HG03139 (cell line): ENCODE measurements around the gene KDM4C.

Experiments
- ATAC-seq: cut with Tn5 transposase; IDR thresholded peaks from one replicate; pipeline ENCODE4 v1.9.1; 2021; ENCODE audit not compliant: unreplicated experiment

The KDM4C gene

DNA sequence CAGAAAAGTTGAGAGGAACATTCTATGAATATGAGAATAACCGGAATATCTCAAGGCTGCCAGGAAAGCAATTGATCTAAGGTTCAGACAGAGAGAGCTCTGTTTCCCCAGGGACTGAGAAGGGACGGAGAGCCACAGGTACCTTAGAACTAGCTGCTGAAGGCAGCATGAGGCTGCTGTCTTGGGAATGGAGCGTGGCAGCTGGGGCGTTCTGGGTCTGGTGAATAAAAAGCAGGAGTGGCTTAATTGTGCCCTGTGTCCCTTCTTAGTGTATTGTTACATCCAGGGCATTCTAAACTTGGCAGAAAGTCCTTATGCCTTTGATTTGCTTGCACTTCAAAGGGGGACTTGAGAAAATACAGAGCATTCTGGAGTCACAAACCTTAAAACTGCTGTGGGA lies 434.5 kb downstream of the KDM4C start:
- no peak for ATAC-seq

DNA sequence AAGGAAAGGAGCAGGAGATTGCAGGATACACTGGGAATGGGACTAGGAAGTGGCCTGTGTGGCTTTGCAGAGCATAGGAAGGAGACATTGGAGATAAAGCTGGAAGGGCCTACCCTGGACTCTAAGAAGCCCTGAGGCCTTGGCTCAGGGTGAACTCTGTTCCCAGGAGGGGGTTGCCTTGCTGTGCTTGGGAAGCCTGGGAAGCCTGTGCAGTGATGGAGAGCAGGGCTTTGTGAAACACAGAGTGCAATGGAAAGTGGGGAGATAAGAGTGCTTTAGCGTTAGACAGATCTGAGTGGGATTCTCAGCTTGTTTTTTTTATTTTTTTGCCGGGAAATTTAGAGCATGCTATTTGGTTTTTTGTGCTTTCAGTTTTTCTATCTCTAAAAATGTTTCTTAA lies 437.8 kb downstream of the KDM4C start:
- no peak for ATAC-seq

DNA sequence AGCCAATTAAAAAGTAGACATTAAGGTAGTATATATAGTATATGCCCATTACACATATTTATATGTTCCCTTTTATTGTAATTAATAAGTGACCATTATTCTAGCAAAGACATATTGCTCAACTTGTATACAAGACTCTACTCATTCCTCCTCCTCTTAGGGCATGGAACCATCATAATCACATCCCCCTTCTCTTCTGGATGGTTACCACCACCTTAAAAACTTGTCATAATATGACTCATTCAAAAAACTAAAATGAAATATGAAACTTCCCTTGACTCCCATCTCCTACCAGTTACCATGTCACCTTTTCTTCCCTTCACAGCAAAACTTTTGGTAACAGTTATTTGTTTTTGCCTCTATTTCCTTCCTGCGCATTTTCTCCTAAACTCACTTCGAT lies 438.7 kb downstream of the KDM4C start:
- no peak for ATAC-seq

DNA sequence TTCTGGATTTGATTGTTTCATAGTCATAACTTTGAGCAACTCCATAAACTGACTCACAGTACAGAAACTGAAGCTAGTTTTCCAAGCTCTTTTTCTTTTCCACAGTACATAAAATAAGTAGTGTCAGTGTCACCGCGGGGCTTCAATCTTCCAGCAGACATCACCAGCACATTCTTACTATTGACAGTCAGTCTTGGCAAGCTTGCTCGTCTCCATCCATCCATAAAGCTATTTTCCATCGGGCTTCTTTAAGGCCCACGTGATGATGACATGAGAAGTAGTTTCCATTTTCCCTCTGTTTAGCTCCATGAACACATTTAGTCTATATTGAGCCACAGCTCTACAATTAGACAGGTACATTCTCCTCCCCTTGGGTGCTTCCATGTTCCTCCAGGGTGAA lies 443.4 kb downstream of the KDM4C start:
- no peak for ATAC-seq

DNA sequence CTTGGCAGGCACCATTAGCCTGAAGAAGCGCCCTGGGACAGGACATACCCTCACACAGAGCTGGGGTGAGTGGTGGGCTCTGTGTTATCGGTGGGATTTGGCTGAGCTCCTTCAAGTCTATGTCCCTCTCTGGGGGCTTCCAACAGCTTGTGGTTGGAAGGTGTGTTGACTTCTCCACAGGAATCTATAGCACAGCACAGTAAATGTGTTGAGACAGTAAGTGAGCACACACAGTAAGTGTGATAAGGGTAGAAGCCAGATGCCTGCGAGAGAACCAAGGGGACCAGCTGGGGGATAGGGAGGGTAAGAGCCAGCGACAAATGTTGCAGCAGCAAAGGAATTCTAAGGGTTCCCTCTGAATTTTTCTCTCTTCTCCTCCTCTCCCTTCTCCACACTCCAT lies 448.0 kb downstream of the KDM4C start:
- no peak for ATAC-seq

DNA sequence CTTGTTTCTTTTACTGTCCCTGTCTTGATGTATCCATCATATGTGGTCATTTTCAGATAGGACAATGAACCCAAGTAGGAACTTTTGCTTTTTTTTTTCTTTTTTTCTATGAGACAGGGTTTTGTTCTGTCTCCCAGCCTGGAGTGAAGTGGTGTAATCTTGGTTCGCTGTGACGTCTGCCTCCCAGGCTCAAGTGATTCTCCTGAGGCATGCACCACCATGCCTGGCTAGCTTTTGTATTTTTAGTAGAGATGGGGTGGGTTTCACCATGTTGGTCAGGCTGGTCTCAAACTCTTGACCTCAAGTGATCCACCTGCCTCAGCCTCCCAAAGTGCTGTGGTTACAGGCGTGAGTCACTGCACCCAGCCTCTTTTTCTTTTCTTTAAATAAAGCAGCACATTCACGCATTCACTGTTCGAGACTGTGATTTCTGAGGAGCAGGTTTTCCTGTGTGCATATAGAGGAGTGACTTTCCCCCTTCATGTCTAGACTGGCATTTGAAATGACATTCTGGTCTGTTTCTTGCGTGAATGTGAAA lies 448.5 kb downstream of the KDM4C start:
- no peak for ATAC-seq

DNA sequence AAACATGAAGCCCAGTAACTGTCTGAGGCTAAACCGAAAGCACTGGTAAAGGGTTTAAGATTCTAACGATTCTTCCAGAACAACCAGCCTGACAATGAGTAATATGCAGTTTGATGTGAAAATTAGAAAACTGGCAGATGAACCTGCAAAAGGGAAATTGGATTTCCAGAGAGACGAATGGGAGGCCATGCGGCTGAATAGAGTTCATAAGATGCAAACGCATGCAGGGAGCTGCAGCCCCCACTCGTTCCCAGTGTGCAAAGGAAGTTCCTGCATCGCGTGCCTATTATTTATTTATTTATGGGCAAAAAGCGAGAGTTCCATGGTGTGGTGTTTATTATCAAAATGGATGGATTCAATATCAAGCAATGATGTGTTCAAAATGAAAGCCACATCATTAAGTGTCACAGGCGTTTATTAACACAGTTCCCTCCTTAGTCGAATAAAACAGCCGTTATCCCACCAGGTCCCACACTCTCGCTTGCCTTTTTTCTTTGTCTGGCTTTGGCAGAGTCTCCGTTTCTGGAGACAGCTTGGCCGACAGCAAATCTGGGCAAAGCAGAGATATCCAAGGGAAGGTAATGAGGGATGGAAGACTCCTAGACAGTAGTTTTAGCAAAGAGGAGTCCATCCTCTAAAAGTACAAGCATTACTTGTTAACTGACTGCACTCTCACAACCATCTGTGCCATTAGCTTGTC lies 451.4 kb downstream of the KDM4C start:
- no peak for ATAC-seq

DNA sequence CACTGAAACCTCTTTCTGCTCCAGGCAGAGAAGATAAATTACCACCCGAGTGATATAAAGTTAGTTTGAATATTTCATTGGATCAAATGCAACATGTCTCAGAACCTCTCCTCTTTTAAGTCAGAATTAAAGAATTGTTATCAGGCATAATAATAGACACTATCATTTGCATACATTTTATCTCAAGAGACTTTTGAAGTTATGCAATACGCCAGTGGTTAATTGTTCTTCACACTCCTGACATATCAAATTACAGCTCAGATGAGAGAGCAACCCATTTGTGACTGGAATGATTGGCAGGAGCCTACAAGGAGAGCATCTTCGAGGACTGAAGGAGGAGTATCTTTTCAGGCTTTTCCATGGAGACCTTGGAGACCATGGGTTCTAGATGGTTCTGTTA lies 452.2 kb downstream of the KDM4C start:
- ATAC-seq: no peak

DNA sequence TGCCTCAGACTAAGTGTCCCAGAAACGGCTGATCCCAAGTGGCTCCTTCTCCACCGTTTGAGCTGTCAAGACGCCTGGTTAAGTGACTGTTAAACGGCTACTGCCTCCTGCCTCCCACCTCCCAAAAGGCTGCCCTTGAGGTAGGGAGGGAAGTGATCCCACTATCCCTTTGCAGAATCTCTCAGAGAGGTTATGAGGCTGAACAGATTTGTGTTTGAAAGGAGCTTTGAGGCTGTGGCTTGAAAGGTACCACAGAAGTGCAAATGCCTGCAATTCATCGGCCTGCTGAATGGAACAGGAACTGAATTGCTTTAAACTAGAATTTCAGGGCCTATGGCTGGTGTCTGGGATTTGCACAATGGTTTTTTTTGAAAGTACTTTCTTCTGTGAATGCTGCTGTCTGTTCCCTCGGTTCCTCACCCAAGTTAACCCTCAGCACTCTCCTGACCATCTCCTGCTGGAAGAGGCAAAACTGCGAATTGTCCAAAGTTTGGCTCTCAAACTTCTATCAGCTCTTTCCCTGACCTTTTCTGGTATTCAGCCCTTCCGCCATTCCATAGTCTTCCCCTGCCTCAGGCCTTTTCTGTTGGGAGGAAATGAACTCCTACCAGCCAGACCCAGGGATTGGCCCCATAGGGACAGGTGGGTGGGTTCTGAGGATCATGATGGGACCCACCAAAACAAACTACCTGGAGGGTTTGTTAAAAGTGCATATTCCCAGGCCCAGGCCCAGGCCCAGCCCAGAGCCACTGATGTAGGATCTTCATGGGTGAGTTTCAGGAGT lies 453.3 kb downstream of the KDM4C start:
- ATAC-seq: no peak

DNA sequence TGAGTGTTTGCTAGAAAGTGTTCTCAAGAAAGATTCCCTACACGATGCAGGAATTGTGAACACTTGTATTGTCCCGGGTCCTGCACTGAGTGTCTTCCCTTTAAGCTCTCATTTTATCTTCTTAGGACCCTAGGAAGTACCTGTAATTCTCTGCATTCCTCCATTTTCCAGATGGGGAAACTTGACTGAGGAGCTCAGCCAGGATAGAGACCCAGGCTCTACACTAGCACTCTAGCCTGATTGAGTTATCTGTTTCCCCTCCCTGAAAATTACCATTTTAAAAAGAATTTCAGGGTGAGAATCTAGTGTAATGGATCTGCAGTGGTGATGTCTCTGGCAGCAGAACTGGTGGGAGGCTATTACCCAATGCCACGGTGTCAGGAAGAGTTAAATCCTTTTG lies 453.9 kb downstream of the KDM4C start:
- ATAC-seq: no peak

DNA sequence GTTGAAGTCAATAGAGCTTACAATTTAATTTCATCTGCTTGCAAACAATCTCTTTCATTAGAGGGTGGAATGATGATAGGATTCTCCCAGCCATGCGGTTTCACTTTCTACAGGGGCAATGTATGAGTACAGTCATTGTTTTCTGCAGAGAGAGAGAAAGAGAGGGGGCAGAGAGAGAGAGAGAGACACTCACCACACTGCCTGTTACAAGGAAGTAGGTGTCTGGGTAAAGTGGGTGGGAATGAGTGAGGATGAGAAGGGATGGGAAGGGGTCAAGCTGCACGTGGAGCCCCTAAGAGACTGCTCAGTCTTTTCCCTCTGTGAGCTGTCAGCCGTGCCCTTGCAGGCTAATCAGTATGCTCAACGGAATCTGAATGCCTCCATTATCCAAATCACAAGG lies 454.3 kb downstream of the KDM4C start:
- ATAC-seq: no peak

DNA sequence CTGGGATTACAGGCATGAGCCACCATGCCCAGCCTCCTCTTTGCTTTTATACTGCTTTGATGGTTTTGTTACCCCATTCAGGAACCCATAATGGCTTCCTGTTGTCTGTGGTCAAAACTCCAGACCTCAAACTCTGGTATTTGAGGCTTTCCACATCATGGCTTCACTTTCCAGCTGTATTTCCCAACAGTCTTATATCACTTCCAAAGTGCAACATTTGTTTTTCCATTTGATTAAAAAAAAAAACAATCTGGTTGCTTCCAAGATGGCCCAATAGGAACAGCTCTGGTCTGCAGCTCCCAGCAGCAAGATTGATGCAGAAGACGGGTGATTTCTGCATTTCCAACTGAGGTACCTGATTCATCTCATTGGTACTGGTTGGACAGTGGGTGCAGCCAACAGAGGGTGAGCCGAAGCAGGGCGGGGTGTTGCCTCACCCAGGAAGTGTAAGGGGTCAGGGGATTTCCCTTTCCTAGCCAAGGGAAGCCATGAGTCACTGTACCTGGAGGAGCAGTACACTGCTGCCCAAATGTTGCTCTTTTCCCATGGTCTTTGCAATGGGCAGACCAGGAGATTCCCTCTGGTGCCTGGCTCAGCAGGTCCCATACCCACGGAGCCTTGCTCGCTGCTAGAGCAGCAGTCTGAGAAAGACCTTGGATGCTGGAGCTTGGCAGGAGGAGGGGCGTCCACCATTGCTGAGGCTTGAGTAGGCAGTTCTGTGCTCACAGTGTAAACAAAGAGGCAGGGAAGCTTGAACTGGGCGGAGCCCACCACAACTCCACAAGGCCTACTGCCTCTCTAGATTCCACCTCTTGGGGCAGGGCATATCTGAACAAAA lies 458.4 kb downstream of the KDM4C start:
- ATAC-seq: no peak

DNA sequence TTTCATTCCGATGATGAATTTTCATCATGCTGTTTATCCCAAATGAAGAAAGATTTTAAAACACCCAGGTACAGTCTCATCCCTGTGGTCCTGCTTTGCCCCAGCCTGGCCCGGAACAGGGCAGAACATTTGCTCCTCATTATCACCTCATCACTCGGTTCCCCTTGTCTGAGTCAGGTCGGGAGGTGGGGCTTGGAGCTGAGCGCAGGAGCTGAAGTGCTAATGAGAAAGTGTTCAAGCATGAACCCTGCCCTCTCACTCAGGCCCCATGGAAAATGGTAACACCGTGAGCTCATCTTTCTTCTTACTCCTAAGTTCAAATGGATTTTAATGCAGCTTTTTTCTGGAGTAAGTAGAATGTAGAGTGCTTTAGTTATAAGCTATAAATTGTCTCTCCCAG lies 466.2 kb downstream of the KDM4C start:
- no peak for ATAC-seq
